Upper lobe of left lung (tissue), 6 donors: ENCODE measurements around the gene CDC42BPG. TPM values are rescaled to one million over a fixed set of nuclear protein-coding genes. Genes with fewer than 3 reads are reported as not detected.

Experiments
- ATAC-seq, 2 donors: fragments of 200-7000 bp; cut with Tn5 transposase; one replicate each; pipeline ENCODE4 v1.9.1; 2022; ENCODE audit warnings: mild to moderate bottlenecking in 2 of 2, moderate library complexity in 2 of 2; ENCODE audit not compliant: low FRiP score in 2 of 2
- DNase-seq, 2 donors: peaks; one replicate each; pipeline ENCODE4 v3.0.0-alpha.2; 2019 to 2020
- H3K27ac ChIP-seq, 4 donors: fragments of 200-600 bp; sonication (generic); one replicate each; pipeline ENCODE4 v1.5.1; 2016 to 2019
- H3K27me3 ChIP-seq, 4 donors: fragments of 200-600 bp; sonication (generic); one replicate each; pipeline ENCODE4 v1.5.1; 2017 to 2019
- H3K36me3 ChIP-seq, 4 donors: fragments of 200-600 bp; sonication (generic); one replicate each; pipeline ENCODE4 v1.5.1; 2016 to 2019
- H3K4me1 ChIP-seq, 4 donors: fragments of 200-600 bp; sonication (generic); one replicate each; pipeline ENCODE4 v1.5.1; 2018 to 2019
- H3K4me3 ChIP-seq, 4 donors: fragments of 200-600 bp; sonication (generic); one replicate each; pipeline ENCODE4 v1.5.1; 2017 to 2019; ENCODE audit warnings: mild to moderate bottlenecking in 2 of 4, moderate library complexity in 1 of 4
- H3K9me3 ChIP-seq, 4 donors: fragments of 200-600 bp; sonication (generic); one replicate each; pipeline ENCODE4 v1.5.1; 2018 to 2019
- CTCF ChIP-seq, 6 experiments: fragments of 450-650 bp in 4 of 6; fragments of 200-600 bp in 2 of 6; sonication (generic) in 2 of 6; IDR thresholded peaks; one replicate each; pipeline ENCODE4 v1.5.1; 2016 to 2019; ENCODE audit warnings: antibody characterized with exemption in 6 of 6
- EP300 ChIP-seq, 4 donors: sonication (generic); formaldehyde crosslinking; IDR thresholded peaks; one replicate each; pipeline ENCODE4 v1.5.1; 2017; ENCODE audit warnings: antibody characterized with exemption in 4 of 4, control low read depth in 2 of 4
- POLR2A ChIP-seq, 4 donors: fragments of 450-650 bp; IDR thresholded peaks; one replicate each; pipeline ENCODE4 v1.5.1; 2016 to 2017; ENCODE audit warnings: antibody characterized with exemption in 4 of 4, mild to moderate bottlenecking in 2 of 4
- POLR2AphosphoS5 ChIP-seq, 2 donors: sonication (generic); formaldehyde crosslinking; IDR thresholded peaks; one replicate each; pipeline ENCODE4 v1.5.1; 2017; ENCODE audit warnings: antibody characterized with exemption in 2 of 2
- WGBS, 2 donors: methylation state at CpG; one replicate each; pipeline ENCODE4 v1.1.5; 2017 to 2018; 5-methylcytosine and 5-hydroxymethylcytosine counted together
- total RNA-seq, 6 donors: library from RNA; depleted of rRNA in 4 of 6; stranded (reverse); fragments of >200 nt in 4 of 6; gene quantifications; one replicate each; pipeline versions ENCODE4 v1.1.0 to v1.2.1, GENCODE V29; 2016 to 2021
- donor health status: DM: no; HTN: no; CAD: no; lungs with moderate emphysema.
- donor health status: DM: no; HTN: yes; CAD: no; lungs with severe emphysema.

The CDC42BPG gene
- total RNA-seq, 6 donors from 2014 or later, result 21.6 to 62.4 (median 26.0) TPM

- Histone ChIP-seq H3K4me3 (peak overlapping the region; percentile 71 to 87 (median 81)), H3K27me3 (no peaks in the 10 kb centered on the region), H3K36me3 (peaks cover 0 to 32% (median 7%) of the 10 kb centered on the region in 4 donors), H3K9me3 (no peaks in the 10 kb centered on the region), H3K4me1 (peaks cover 9 to 18% (median 13%) of the 10 kb centered on the region in 4 donors), H3K27ac (peak overlapping the region; percentile 39 to 78 (median 62))
- peak; percentile 56 to 88 for DNase-seq
- WGBS, 2 donors, result 13 to 23% methylated on average over 18 to 19 of the region's 44 CpGs
- peak; percentile 12 to 31 for ATAC-seq
- TF ChIP-seq CTCF (IDR thresholded peaks at IDR 0.05) (no peak), POLR2AphosphoS5 (IDR thresholded peaks at IDR 0.05) (no peak), POLR2A (IDR thresholded peaks at IDR 0.05) (no peak), EP300 (IDR thresholded peaks at IDR 0.05) (no peak)
Measured at GRCh38 chr11:64809781-64810241, 34.6 kb downstream of the CDC42BPG start.

- WGBS, 2 donors, result 94 to 98% methylated on average over 9 of the region's 9 CpGs
- no peak for ATAC-seq
Measured at GRCh38 chr11:64805481-64805880, 39.0 kb downstream of the CDC42BPG start.

GRCh38 chr11:64804346-64805210 lies 39.9 kb downstream of the CDC42BPG start:
- H3K27ac ChIP-seq, result peak overlapping the region; percentile 82 to 92 (median 87)
- H3K9me3 ChIP-seq, result no peaks in the 10 kb centered on the region
- H3K4me1 ChIP-seq, result peaks cover 37 to 53% (median 48%) of the 10 kb centered on the region in 4 donors
- H3K4me3 ChIP-seq, result peak overlapping the region in 1 of 4 donors; percentile 89
- H3K27me3 ChIP-seq, result no peaks in the 10 kb centered on the region
- WGBS, 2 donors, result 90 to 93% methylated on average over 25 to 36 of the region's 41 CpGs
- TF ChIP-seq CTCF (IDR thresholded peaks at IDR 0.05), result no peak
- TF ChIP-seq POLR2AphosphoS5 (IDR thresholded peaks at IDR 0.05), result no peak
- TF ChIP-seq POLR2A (IDR thresholded peaks at IDR 0.05), result no peak
- no peak for TF ChIP-seq EP300 (IDR thresholded peaks at IDR 0.05)
- peak in 1 of 2 donors; percentile 76 for DNase-seq
- ATAC-seq, result no peak
- peaks cover 0 to 40% (median 9%) of the 10 kb centered on the region in 4 donors for H3K36me3 ChIP-seq

More at GRCh38 chr11:64805481-64805880, 39.0 kb downstream of the CDC42BPG start:
- TF ChIP-seq EP300 (IDR thresholded peaks at IDR 0.05), result no peak
- no peak for TF ChIP-seq POLR2AphosphoS5 (IDR thresholded peaks at IDR 0.05)
- no peak for TF ChIP-seq CTCF (IDR thresholded peaks at IDR 0.05)
- no peak for TF ChIP-seq POLR2A (IDR thresholded peaks at IDR 0.05)
- Histone ChIP-seq H3K27ac (no peak overlapping the region), H3K4me3 (no peak overlapping the region), H3K27me3 (no peaks in the 10 kb centered on the region), H3K9me3 (no peaks in the 10 kb centered on the region), H3K36me3 (peaks cover 0 to 39% (median 9%) of the 10 kb centered on the region in 4 donors), H3K4me1 (peaks cover 35 to 50% (median 46%) of the 10 kb centered on the region in 4 donors)
- DNase-seq, result no peak

DNA sequence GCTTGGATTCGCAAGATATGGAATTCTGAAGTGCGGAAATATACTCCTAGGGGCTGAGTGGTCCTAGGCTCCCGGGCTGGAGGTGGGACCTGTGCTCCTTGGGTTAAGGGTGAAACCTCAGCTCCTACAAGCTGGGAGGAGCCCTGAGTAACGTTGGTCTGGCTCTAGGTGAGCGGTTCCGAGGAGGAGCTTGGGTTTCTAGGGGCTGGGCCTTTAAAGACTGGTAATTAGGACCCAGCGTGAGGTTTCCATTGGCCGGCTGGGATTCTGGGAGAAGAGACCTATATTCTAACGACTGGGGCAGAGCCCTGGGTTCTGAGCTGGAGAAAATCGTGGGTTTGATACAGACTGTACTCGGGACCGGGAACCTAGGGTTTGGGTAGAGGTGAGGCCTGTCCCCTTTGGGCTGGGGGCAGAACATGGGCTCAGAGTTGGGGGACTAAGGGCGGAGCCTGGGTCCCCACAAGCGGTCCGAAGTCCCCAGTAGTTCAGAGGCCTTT lies 40.6 kb downstream of the CDC42BPG start:
- TF ChIP-seq EP300 (IDR thresholded peaks at IDR 0.05) (no peak), POLR2A (IDR thresholded peaks at IDR 0.05) (no peak), CTCF (IDR thresholded peaks at IDR 0.05) (no peak), POLR2AphosphoS5 (IDR thresholded peaks at IDR 0.05) (no peak)
- ATAC-seq (peak in 1 of 2 donors; percentile 7), DNase-seq (no peak)
- WGBS, 2 donors, result 24 to 43% methylated on average over 8 to 15 of the region's 15 CpGs
- Histone ChIP-seq H3K27ac (peak overlapping the region; percentile 82 to 92 (median 87)), H3K27me3 (no peaks in the 10 kb centered on the region), H3K4me3 (peak overlapping the region in 3 of 4 donors; percentile 75 to 89 (median 79)), H3K9me3 (no peaks in the 10 kb centered on the region), H3K36me3 (peaks cover 0 to 47% (median 9%) of the 10 kb centered on the region in 4 donors), H3K4me1 (peaks cover 31 to 52% (median 44%) of the 10 kb centered on the region in 4 donors)
